Effector memory CD4-positive, alpha-beta T cell (primary cell): Measurements from ENCODE around the gene ACOXL.

Experiments
- DNase-seq, 3 donors: peaks; one replicate each; pipeline ENCODE4 v3.0.0-alpha.2; 2020
- H3K27ac ChIP-seq: 2 replicates; pipeline ENCODE4 v1.7.0; 2013; ENCODE audit warnings: mild to moderate bottlenecking, low read length, moderate library complexity; ENCODE audit not compliant: insufficient read depth, poor library complexity, severe bottlenecking
- H3K27me3 ChIP-seq: replicated peaks from 2 replicates; pipeline ENCODE4 v1.7.0; 2013; ENCODE audit warnings: mild to moderate bottlenecking, low read length; ENCODE audit not compliant: insufficient read depth, control insufficient read depth, poor library complexity, severe bottlenecking
- H3K36me3 ChIP-seq: 2 replicates; pipeline ENCODE4 v1.7.0; 2013; ENCODE audit warnings: mild to moderate bottlenecking, low read length, moderate library complexity; ENCODE audit not compliant: control insufficient read depth, insufficient read depth
- H3K4me1 ChIP-seq: 2 replicates; pipeline ENCODE4 v1.7.0; 2013; ENCODE audit warnings: low read length, mild to moderate bottlenecking; ENCODE audit not compliant: control insufficient read depth, insufficient read depth, poor library complexity, severe bottlenecking
- H3K4me3 ChIP-seq: 2 replicates; pipeline ENCODE4 v1.7.0; 2013; ENCODE audit warnings: low read length, low read depth, mild to moderate bottlenecking; ENCODE audit not compliant: insufficient read depth, poor library complexity, severe bottlenecking
- H3K9me3 ChIP-seq: 2 replicates; pipeline ENCODE4 v1.7.0; 2013; ENCODE audit warnings: mild to moderate bottlenecking, low read length, moderate library complexity; ENCODE audit not compliant: control insufficient read depth

Gene ACOXL

GRCh38 chr2:111007757-111008688 is 275.6 kb downstream of the ACOXL start:
- Histone ChIP-seq H3K4me3 (no peak overlapping the region), H3K36me3 (no peaks in the 10 kb centered on the region), H3K9me3 (no peaks in the 10 kb centered on the region), H3K27ac (no peak overlapping the region), H3K27me3 (no peaks in the 10 kb centered on the region), H3K4me1 (no peaks in the 10 kb centered on the region)
- no peak for DNase-seq

GRCh38 chr2:111011218-111011617 is 278.8 kb downstream of the ACOXL start:
- H3K4me1 ChIP-seq: no peaks in the 10 kb centered on the region
- H3K4me3 ChIP-seq: no peak overlapping the region
- H3K27me3 ChIP-seq: no peaks in the 10 kb centered on the region
- DNase-seq: no peak
- H3K9me3 ChIP-seq: no peaks in the 10 kb centered on the region
- no peaks in the 10 kb centered on the region for H3K36me3 ChIP-seq
- H3K27ac ChIP-seq: no peak overlapping the region

GRCh38 chr2:111015283-111015995 is 283.1 kb downstream of the ACOXL start:
- Histone ChIP-seq H3K4me1 (no peaks in the 10 kb centered on the region), H3K27me3 (no peaks in the 10 kb centered on the region), H3K4me3 (no peak overlapping the region)

GRCh38 chr2:111017034-111017622 is 284.8 kb downstream of the ACOXL start:
- Histone ChIP-seq H3K9me3 (no peaks in the 10 kb centered on the region), H3K36me3 (no peaks in the 10 kb centered on the region), H3K27me3 (no peaks in the 10 kb centered on the region), H3K4me1 (no peaks in the 10 kb centered on the region), H3K27ac (no peak overlapping the region), H3K4me3 (no peak overlapping the region)
- no peak for DNase-seq

More at GRCh38 chr2:111015283-111015995, 283.1 kb downstream of the ACOXL start:
- Histone ChIP-seq H3K9me3 (no peaks in the 10 kb centered on the region), H3K36me3 (no peaks in the 10 kb centered on the region), H3K27ac (no peak overlapping the region)
- DNase-seq: no peak

- H3K27ac ChIP-seq: no peak overlapping the region
- DNase-seq: no peak
- H3K27me3 ChIP-seq: no peaks in the 10 kb centered on the region
- no peak overlapping the region for H3K4me3 ChIP-seq
- no peaks in the 10 kb centered on the region for H3K9me3 ChIP-seq
- H3K36me3 ChIP-seq: no peaks in the 10 kb centered on the region
- H3K4me1 ChIP-seq: no peaks in the 10 kb centered on the region
These were observed 285.5 kb downstream of the ACOXL start for GRCh38 chr2:111017909-111018308.

GRCh38 chr2:111019381-111019780 is 287.0 kb downstream of the ACOXL start:
- Histone ChIP-seq H3K9me3 (no peaks in the 10 kb centered on the region), H3K27ac (no peak overlapping the region), H3K4me3 (no peak overlapping the region), H3K4me1 (no peaks in the 10 kb centered on the region), H3K27me3 (no peaks in the 10 kb centered on the region), H3K36me3 (no peaks in the 10 kb centered on the region)
- no peak for DNase-seq

GRCh38 chr2:111022633-111023032 is 290.3 kb downstream of the ACOXL start:
- Histone ChIP-seq H3K4me3 (no peak overlapping the region), H3K9me3 (no peaks in the 10 kb centered on the region), H3K27ac (no peak overlapping the region), H3K4me1 (no peaks in the 10 kb centered on the region), H3K27me3 (no peaks in the 10 kb centered on the region), H3K36me3 (no peaks in the 10 kb centered on the region)
- no peak for DNase-seq

GRCh38 chr2:111024496-111024895 is 292.1 kb downstream of the ACOXL start:
- no peak for DNase-seq
- Histone ChIP-seq H3K4me3 (no peak overlapping the region), H3K9me3 (no peaks in the 10 kb centered on the region), H3K27me3 (no peaks in the 10 kb centered on the region), H3K27ac (no peak overlapping the region), H3K36me3 (no peaks in the 10 kb centered on the region), H3K4me1 (no peaks in the 10 kb centered on the region)

- no peaks in the 10 kb centered on the region for H3K9me3 ChIP-seq
- no peak overlapping the region for H3K4me3 ChIP-seq
- no peaks in the 10 kb centered on the region for H3K27me3 ChIP-seq
- DNase-seq: no peak
- no peak overlapping the region for H3K27ac ChIP-seq
- H3K36me3 ChIP-seq: no peaks in the 10 kb centered on the region
- no peaks in the 10 kb centered on the region for H3K4me1 ChIP-seq
These were observed 292.9 kb downstream of the ACOXL start for GRCh38 chr2:111025288-111025687.

- H3K27ac ChIP-seq: no peak overlapping the region
- no peak overlapping the region for H3K4me3 ChIP-seq
- no peaks in the 10 kb centered on the region for H3K36me3 ChIP-seq
- H3K27me3 ChIP-seq: no peaks in the 10 kb centered on the region
- no peaks in the 10 kb centered on the region for H3K9me3 ChIP-seq
- no peaks in the 10 kb centered on the region for H3K4me1 ChIP-seq
- DNase-seq: no peak
These were observed 296.3 kb downstream of the ACOXL start for GRCh38 chr2:111028720-111029119.
